ENCODE data around the gene CCDC9. TPM values are rescaled to one million over a fixed set of nuclear protein-coding genes. Genes with fewer than 3 reads are reported as not detected.
A peak's percentile ranks its signal among the peaks of the same experiment; 100 is the strongest.
"Not testable (repeated sequence)": the region's sequence is repeated elsewhere in the genome, so short reads cannot be mapped to it uniquely, and the experiment has no call there.

CCDC9 gene
- total RNA-seq, 1 donor from 2014 or later = 14.6 TPM

GRCh38 chr19:47232422-47233211, 23.7 kb upstream of the CCDC9 start:
- ATAC-seq = peak; percentile 33

- ATAC-seq = no peak
Observed at GRCh38 chr19:47236072-47236675, 20.2 kb upstream of the CCDC9 start.

- ATAC-seq = no peak
Observed at GRCh38 chr19:47239152-47239551, 17.2 kb upstream of the CCDC9 start.

- no peak for ATAC-seq
Observed at GRCh38 chr19:47239610-47240296, 16.6 kb upstream of the CCDC9 start.

- ATAC-seq = no peak
Observed at GRCh38 chr19:47240556-47240955, 15.8 kb upstream of the CCDC9 start.

- peak; percentile 77 for ATAC-seq
Observed at GRCh38 chr19:47240996-47241918, 15.1 kb upstream of the CCDC9 start.

GRCh38 chr19:47241919-47242577, 14.3 kb upstream of the CCDC9 start:
- ATAC-seq = peak; percentile 0

GRCh38 chr19:47243364-47243775, 13.0 kb upstream of the CCDC9 start:
- ATAC-seq = no peak

- peak; percentile 83 for ATAC-seq
Observed at GRCh38 chr19:47243776-47244547, 12.4 kb upstream of the CCDC9 start.

GRCh38 chr19:47247308-47247990, 8.9 kb upstream of the CCDC9 start:
- ATAC-seq = no peak

GRCh38 chr19:47253016-47253415, 3.3 kb upstream of the CCDC9 start:
- ATAC-seq = not testable (repeated sequence)

- no peak for ATAC-seq
Observed at GRCh38 chr19:47253467-47253881, 2.9 kb upstream of the CCDC9 start.

- no peak for ATAC-seq
Observed at GRCh38 chr19:47253970-47254369, 2.4 kb upstream of the CCDC9 start.

- ATAC-seq = peak; percentile 87
Observed at GRCh38 chr19:47256693-47257410, 527 bp downstream of the CCDC9 start.

- ATAC-seq = peak; percentile 12
Observed at GRCh38 chr19:47257411-47258169, 1.3 kb downstream of the CCDC9 start.

- no peak for ATAC-seq
Observed at GRCh38 chr19:47258434-47258833, 2.1 kb downstream of the CCDC9 start.

GRCh38 chr19:47258895-47259555, 2.7 kb downstream of the CCDC9 start:
- no peak for ATAC-seq

GRCh38 chr19:47260476-47260875, 4.2 kb downstream of the CCDC9 start:
- no peak for ATAC-seq

Data from esophagus mucosa (tissue), 1 donor.